ES-I3 (cell line): ENCODE results near the gene NUP214.

Source experiments
- H3K36me3 ChIP-seq: 2 replicates; pipeline ENCODE4 v1.6.1; 2013; ENCODE audit warnings: mild to moderate bottlenecking, low read length, control low read depth, moderate library complexity; ENCODE audit not compliant: insufficient read depth
- H3K4me1 ChIP-seq: 2 replicates; pipeline ENCODE4 v1.6.1; 2013; ENCODE audit warnings: mild to moderate bottlenecking, control low read depth, low read length; ENCODE audit not compliant: insufficient read depth
- H3K9ac ChIP-seq: 2 replicates; pipeline ENCODE4 v1.6.1; 2013; ENCODE audit warnings: low read depth, mild to moderate bottlenecking, low read length, moderate library complexity
- H3K9me3 ChIP-seq: 2 replicates; pipeline ENCODE4 v1.6.1; 2013; ENCODE audit warnings: mild to moderate bottlenecking, low read length, moderate library complexity; ENCODE audit not compliant: control insufficient read depth, insufficient read depth

The NUP214 gene

DNA sequence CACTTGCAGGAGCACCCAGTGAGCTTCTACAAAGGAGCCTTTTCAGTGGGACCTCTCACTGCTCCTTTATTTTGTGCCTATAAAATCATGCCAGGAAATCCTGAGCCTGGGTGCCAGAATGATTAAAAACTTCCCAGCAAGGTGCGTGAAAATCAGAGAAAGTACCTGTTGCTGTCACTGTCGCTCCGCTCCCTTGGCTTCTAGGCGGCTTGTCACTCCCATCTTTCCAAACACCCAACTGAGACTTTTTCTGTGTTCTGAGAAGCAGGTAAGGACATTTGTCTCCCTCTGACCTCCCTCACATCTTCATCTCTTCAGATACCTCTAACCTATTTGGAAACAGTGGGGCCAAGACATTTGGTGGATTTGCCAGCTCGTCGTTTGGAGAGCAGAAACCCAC, 97.1 kb downstream of the NUP214 start:
- H3K4me1 ChIP-seq, result peaks cover 14% of the 10 kb centered on the region
- H3K9ac ChIP-seq, result no peak overlapping the region
- peaks cover 5% of the 10 kb centered on the region for H3K36me3 ChIP-seq
- H3K9me3 ChIP-seq, result no peaks in the 10 kb centered on the region

DNA sequence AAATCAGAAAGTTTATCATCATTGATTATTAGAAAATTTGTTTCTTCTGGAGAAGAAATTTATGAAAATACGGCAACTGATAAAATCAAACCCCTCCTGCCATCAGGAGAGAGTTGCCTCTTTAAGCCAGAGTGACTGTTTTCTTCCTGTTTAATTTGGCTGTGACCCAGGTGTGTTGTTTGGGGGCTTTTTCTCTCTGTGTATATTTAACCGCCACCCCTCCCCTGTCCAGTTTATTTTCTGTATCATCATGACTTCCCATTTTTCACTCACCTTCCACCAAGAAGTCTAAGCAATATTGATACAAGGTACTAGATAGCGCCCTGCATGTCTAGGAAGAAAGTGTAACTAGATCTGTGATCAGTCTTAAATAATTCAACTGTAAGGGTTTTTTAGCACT, 100.8 kb downstream of the NUP214 start:
- Histone ChIP-seq H3K9me3 (no peaks in the 10 kb centered on the region), H3K9ac (no peak overlapping the region), H3K36me3 (peaks cover 10% of the 10 kb centered on the region), H3K4me1 (peaks cover 30% of the 10 kb centered on the region)

DNA sequence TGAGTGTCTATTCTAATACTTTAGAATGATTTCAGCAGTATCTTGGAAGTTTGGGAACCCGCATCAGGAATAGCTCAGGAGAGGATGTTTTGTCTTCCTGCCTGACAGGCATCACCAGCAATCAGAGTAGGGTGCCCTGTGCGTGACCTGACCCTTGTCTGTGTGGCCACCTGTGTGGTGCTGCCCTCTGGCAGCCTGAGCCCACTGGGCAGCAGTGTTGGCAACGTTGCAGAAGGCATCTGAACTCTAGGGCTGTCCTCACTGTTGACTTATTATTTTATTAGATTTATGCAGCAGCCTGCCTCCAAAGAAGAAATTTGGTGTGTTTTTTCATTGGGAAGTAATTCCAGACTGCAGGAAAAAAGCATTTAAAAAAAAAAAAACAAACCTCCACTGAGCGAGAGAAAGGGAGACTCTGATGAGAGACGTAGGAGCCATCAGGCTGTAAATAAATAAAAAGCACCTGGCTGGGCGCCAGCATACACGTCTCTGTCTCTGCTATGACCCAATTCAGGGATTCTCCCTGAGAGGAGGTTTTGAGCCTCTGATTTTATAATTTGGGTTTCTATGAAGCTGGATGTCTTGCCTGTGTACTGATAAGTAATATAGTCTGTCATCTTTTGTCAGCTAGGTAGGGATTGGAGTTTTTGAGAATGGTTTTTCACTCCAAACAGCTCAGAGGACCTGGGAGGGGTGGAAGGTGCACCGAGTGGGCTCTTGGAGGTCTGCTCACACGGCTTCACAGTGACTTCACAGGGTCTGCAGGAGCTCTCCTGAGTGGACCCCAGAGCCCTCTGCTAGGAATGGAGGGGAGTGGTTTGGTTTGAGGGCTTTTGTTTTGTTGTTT, 101.9 kb downstream of the NUP214 start:
- no peaks in the 10 kb centered on the region for H3K9me3 ChIP-seq
- peaks cover 30% of the 10 kb centered on the region for H3K4me1 ChIP-seq
- no peak overlapping the region for H3K9ac ChIP-seq
- H3K36me3 ChIP-seq, result peaks cover 12% of the 10 kb centered on the region

DNA sequence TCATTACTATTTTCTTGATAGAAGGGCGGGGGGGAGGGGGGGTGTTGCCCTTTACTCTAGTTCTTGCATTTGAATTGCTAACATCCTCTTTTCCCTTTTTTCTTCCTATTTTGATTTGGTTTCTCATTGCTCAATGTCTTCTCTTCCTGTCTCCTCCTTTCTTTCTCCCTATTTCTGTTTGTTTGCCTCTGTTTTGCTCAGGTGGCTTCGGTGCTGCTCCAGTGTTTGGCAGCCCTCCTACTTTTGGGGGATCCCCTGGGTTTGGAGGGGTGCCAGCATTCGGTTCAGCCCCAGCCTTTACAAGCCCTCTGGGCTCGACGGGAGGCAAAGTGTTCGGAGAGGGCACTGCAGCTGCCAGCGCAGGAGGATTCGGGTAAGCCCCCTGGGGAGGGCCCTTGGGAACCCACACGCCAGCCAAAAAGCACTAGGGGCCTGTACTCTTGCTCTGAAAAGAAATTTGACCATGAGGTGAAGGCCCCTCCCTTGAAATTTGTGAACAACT, 102.6 kb downstream of the NUP214 start:
- Histone ChIP-seq H3K9ac (0 out of 2 replicates have a peak overlapping the region, but pooled peaks have one; percentile 24), H3K36me3 (peaks cover 15% of the 10 kb centered on the region; the same call in 1 of the 2 replicates)

DNA sequence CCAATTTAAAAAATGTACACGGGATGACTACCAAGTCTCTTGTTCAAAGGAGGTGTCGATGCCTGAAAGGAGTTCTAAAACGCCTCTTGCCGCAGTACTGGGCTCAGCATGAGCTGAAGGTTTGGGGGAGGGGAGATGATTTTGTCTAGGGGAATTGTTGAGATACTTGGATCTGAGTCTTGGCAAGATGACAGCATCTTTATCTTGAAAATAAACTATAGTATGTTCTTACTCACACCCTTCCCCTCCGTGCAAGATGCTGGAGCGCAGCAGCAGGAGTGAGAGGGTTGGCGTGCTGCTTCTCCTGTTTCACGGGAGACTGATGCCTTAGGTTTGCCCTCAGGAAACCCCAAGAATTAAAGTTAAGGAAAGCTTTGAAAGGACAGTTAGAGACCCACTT, 103.6 kb downstream of the NUP214 start:
- Histone ChIP-seq H3K36me3 (peaks cover 19% of the 10 kb centered on the region), H3K9ac (no peak overlapping the region), H3K4me1 (peaks cover 30% of the 10 kb centered on the region), H3K9me3 (no peaks in the 10 kb centered on the region)

More for the DNA sequence above, 102.6 kb downstream of the NUP214 start:
- Histone ChIP-seq H3K9me3 (no peaks in the 10 kb centered on the region), H3K4me1 (peaks cover 30% of the 10 kb centered on the region)

DNA sequence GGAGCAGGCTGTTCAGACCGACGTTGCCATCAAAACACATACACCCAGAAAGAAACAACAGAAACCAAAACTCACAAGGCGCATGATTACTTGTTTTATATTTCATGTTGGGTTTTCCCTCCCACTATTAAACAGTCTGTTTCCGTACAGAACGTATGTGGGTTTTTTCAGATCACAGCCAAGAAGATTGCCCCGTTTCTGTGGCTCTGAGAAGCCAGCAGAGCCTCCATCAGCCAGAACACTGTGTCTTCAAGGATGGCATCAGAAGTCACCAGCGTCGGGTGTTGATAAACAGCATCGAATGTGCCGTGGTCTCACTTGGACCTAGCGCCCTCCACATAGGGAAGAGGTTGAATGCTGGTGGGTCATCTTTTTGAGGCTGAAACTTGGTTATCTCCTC, 108.2 kb downstream of the NUP214 start:
- H3K9me3 ChIP-seq, result no peaks in the 10 kb centered on the region
- H3K36me3 ChIP-seq, result peaks cover 22% of the 10 kb centered on the region
- H3K4me1 ChIP-seq, result peaks cover 16% of the 10 kb centered on the region
- H3K9ac ChIP-seq, result no peak overlapping the region

DNA sequence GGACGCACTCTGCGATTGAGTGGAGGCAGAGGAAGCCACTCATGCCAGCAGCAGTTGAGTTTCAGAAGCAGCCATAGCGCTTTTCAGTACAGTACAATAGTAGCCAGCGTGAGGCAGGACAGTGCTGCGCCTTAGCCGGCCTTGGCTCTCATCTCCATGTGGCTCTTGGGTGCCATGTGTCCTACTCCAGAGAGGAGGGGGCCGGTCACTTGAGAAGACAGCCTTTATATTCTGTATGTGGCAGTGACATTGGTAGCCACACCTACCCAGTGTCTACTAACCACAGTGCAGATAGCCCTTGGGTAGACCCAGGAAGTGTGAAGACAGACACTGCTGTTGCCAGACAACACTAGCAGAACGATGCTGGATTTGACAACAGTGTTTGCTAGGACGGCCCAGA, 108.6 kb downstream of the NUP214 start:
- Histone ChIP-seq H3K9ac (no peak overlapping the region), H3K4me1 (peaks cover 16% of the 10 kb centered on the region), H3K36me3 (peaks cover 22% of the 10 kb centered on the region), H3K9me3 (no peaks in the 10 kb centered on the region)

DNA sequence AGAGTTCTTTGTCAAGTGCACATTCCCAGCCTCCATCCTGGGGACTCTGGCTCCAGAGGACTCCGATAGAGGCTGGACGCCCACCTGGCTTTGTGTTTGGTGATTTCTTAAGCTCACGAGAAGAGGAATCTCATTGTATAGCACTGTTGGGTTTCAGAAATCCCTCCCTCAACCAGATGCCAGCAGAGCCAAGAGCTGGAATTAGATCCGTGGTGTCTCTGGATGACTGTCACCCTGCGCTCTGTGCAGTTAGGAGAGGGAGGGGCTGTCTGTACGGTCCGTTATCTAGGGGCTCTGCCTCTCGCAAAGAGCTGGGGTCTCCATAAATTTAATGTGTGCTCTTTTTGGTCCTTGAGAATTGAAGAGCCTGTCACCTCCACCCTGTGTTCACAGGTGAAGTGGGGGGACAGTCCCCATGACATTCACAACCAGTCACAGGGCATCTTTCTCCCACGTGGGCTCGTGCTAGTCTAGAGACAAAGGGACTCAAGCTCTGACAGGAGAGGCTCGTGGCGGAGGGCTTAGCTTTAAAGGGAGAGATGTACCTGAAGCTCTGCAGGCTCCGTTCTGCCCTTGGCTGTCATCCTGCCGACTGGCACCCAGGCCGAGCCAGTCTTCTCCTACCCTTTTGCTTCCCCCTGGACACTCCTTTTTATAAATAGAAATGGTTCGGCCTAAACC, 109.6 kb downstream of the NUP214 start:
- peaks cover 14% of the 10 kb centered on the region for H3K36me3 ChIP-seq
- no peaks in the 10 kb centered on the region for H3K9me3 ChIP-seq
- H3K9ac ChIP-seq, result no peak overlapping the region
- peaks cover 13% of the 10 kb centered on the region for H3K4me1 ChIP-seq

DNA sequence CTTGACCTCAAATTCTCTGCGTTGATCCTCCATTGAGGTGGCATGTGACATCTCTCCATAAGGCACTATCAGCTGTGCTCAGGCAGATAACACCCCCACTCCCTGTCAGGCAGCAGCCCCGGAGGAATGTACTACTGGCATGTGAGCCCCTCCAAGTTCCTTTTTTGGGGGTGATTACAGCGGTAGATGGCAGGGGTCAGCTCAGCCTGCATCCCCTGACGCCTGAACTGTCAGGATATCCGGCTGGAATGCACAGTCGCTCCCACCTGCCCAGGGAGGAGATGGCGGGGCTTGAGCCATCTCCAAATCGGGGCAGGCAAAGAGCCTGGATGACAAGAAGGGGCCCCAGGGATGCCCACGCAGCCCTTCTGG, 110.1 kb downstream of the NUP214 start:
- Histone ChIP-seq H3K36me3 (peaks cover 14% of the 10 kb centered on the region), H3K9me3 (no peaks in the 10 kb centered on the region), H3K4me1 (peaks cover 13% of the 10 kb centered on the region), H3K9ac (no peak overlapping the region)

DNA sequence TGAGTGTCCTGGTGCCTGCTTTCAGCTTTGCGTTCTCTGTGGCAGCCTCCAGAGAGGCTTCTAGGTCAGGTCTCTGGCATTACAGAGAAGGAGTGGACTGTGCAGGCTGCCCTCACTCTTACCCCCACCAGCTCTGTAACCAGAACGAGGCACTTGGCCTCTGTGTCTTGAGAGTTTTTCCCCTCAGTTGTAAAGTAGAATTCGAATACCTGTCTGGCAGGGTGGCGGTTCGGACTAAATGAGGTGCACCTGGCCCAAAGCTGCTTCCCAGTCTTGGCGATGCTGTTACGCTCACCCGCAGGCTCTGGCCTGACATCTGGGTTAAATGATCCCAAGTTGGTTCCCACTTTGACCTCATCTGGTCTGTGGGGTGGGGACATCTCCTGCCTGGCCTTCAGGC, 110.8 kb downstream of the NUP214 start:
- H3K9ac ChIP-seq, result no peak overlapping the region
- H3K36me3 ChIP-seq, result peaks cover 14% of the 10 kb centered on the region
- H3K9me3 ChIP-seq, result no peaks in the 10 kb centered on the region
- peaks cover 13% of the 10 kb centered on the region for H3K4me1 ChIP-seq

DNA sequence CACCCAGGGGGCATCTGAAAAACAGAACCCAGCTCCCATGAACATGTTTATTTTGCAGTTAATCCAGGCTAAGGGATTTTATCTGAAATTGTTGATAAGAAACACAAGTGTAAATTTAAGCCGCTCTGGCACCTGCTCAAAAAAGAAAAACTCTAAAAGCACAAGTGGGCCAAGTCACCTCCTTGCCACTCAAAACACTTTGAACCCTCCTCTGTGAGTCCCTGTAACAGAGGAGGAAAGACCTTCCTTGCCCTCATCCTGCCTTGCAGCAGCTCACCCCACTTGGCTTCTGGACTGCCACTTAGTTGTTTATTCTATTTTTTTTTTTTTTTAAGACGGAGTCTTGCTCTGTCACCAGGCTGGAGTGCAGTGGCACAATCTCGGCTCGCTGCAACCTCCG, 111.4 kb downstream of the NUP214 start:
- Histone ChIP-seq H3K4me1 (peaks cover 13% of the 10 kb centered on the region), H3K9ac (no peak overlapping the region), H3K9me3 (no peaks in the 10 kb centered on the region), H3K36me3 (peaks cover 12% of the 10 kb centered on the region)

DNA sequence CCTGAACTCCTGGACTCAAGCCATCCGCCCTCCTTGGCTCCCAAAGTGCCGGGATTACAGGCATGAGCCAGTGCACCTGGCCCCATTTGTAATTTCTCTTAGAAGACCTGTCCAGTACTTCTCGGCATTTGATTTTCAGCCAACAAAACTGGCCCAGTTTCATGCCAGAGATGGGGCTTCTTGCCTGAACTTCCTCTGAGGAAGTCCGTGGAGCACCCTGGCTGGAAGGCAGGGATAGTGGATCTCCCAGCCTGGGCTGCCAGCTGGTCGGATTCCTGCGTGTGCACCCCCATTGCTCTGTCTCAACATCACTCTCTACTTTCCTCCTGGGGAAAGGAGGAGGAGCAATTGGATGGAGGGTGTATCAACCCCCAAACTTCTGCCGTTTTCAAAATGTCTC, 111.9 kb downstream of the NUP214 start:
- no peaks in the 10 kb centered on the region for H3K9me3 ChIP-seq
- H3K36me3 ChIP-seq, result peaks cover 10% of the 10 kb centered on the region
- peaks cover 13% of the 10 kb centered on the region for H3K4me1 ChIP-seq
- H3K9ac ChIP-seq, result no peak overlapping the region

DNA sequence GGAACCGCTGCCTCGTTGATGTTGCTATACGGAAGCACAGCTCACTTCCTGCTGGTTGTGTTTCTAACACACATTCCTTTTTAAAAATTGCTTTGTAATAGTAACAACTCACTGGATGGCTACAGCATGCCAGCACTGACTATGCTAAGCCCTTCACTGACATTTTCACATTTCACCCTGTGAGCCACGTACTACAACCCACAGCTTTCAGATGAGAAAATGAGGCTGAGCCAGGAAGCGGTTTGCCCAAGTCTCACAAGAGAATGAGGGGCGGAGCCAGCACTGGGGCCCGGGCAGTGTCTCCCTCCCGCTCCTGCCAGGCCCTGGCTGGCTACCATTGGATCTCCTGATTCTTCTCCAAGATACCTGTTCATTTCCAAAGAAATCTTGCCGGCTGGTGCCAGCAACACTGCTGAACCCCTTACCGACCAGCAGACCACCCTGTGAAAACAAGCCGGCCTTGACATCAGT, 112.6 kb downstream of the NUP214 start:
- Histone ChIP-seq H3K4me1 (peaks cover 13% of the 10 kb centered on the region), H3K9me3 (peaks cover 2% of the 10 kb centered on the region; the same call in 1 of the 2 replicates), H3K36me3 (peaks cover 7% of the 10 kb centered on the region), H3K9ac (no peak overlapping the region)

DNA sequence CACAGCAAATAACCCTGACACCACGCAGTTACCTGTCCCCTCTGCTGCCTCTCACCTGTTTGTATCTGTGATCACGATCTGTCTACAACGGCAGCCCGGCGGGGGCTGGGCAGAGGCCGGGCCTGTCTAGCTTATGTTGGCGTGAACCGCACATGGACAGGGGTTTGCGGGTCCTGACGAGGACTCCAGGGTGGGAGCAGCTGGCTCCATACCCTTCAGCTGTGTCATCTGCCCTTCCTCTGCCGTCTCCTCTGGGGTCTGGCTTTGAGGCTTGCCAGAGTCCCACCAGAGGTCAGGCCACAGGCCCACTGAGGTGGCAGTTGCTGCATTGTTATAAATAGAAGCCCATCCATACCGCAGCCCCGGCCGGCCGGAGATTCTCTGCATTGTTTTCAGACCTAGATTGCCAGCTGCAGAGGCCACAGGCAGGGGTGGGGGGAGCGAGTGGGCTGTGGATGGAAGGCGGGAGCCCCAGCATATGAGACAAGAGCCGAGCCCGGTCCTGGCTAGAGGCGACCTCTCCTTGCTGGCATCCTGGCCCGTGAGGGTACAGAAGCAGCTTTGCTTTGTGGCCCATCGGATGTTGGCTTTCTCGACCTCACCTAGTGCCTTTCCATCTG, 113.1 kb downstream of the NUP214 start:
- Histone ChIP-seq H3K36me3 (peaks cover 7% of the 10 kb centered on the region), H3K9me3 (peaks cover 3% of the 10 kb centered on the region; the same call in 1 of the 2 replicates), H3K4me1 (peaks cover 13% of the 10 kb centered on the region), H3K9ac (no peak overlapping the region)
